HG02938 (cell line): Measurements from ENCODE around the gene DGCR2.
"Not testable (repeated sequence)": the region's sequence is repeated elsewhere in the genome, so short reads cannot be mapped to it uniquely, and the experiment has no call there.

Source experiments
- ATAC-seq: cut with Tn5 transposase; IDR thresholded peaks from one replicate; pipeline ENCODE4 v1.9.1; 2021; ENCODE audit warnings: mild to moderate bottlenecking, moderate library complexity; ENCODE audit not compliant: unreplicated experiment

Gene DGCR2

DNA sequence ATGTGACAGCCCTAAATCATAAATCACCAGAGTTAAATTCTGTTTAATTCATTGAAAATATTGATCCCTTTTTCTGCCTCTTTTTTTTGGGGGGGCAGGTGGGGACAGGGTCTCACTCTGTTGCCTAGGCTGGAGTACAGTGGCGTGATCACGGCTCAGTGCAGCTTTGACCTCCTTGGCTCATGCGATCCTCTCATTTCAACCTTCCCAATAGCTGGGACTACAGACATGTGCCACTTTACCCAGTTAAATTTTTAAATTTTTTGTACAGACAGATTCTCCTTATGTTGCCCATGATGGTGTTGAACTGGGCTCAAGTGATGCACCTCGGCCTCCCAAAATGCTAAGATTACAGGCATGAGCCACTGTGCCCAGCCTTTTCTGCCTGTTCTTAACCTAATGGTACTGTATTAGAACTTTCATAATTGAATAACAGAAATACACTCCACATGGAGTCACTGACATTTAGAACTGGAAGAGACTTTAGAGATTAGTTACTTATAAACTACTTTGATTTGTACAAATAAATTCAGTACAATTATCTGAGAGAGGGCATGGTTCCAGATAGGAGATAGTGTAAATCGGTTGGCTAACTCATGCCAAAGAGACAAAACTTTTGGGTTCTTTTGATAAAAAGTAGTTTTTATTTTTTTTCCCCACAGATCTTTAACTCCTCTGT is 109.8 kb downstream of the DGCR2 start:
- ATAC-seq, result no peak

DNA sequence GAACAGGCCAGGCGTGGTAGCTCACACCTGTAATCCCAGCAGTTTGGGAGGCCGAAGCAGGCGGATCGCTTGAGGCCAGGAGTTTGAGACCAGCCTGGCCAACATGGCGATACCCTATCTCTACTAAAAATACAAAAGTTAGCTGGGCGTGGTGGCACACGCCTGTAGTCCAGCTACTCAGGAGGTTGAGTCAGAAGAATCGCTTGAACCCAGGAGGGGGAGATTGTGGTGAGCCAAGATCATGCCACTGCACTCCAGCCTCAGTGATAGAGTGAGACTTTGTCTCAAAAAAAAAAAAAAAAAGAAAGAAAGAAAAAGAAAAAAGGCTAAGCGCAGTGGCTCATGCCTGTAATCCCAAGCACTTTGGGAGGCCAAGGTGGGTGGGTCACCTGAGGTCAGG is 110.6 kb downstream of the DGCR2 start:
- ATAC-seq, result not testable (repeated sequence)

DNA sequence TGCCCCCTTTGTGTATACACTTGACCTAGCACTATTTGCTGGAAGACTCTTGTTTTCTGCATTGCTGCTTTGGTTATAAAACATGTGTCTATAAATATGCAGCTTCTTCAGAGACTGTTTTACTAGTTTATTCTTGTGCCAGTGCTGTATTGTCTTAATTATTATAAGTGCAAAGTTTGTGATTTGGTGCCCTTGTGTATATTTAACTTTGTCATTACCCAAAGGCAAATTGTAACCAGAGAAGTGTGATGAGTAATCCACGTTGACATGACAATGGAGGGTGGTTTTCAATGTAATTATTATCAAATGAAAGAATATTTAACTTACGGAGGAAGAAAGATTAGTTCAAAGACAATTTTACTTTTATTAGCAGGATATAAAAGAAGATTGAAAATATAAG is 111.1 kb downstream of the DGCR2 start:
- no peak for ATAC-seq

DNA sequence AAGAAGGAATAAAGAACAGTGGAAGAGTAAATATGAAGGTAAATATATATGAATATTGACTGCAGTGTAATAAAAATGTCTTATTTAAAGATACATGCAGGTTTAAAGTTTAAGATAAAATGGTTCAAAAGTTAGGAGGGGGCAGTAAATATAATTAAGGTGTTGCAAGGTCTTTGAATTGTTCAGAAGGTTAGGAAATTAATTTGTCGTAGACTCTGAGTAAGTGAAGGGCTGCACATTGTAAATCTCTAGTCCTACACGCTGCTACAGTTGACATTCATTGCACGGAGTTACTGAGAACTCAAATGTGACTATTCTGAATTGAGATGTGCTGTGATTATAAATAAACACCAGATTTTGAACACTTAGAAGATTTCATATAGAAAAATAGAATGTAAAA is 116.3 kb downstream of the DGCR2 start:
- no peak for ATAC-seq

DNA sequence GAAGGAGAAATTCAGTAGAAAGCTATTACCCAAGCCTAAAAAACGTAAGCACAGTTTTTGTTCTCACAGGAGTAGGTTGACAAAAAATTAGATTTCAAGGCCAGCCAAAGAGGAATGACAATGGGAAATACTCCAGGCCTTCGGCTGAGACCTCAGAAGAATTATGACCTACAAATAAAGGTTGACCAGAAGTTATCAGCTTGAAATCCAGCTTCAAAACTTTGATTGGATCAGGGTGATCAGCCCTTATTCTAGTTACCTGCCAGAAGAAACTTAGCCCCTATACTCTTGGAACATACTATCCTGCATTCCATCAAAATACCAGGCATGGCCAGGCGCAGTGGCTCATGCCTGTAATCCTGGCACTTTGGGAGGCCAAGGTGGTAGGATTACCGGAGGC is 117.7 kb downstream of the DGCR2 start:
- ATAC-seq, result no peak

DNA sequence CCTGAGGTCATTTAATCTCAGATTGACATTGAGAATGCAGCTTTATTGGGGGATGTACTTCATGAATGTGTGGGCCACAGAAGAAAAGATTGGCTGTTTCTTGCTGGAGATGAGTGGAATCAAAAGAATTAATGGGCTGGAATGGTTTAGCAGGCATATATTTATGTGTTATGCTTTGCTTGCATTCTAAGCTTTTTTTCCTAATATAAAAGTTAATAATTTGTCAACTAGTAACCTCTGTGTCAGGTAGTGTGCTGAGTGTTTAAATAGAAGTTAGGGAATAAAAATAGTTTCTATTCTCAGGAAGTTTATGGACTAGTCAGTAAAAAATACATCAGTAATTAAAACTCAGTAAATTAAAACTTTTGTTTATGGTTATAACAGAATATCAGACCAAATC is 118.7 kb downstream of the DGCR2 start:
- ATAC-seq, result no peak

DNA sequence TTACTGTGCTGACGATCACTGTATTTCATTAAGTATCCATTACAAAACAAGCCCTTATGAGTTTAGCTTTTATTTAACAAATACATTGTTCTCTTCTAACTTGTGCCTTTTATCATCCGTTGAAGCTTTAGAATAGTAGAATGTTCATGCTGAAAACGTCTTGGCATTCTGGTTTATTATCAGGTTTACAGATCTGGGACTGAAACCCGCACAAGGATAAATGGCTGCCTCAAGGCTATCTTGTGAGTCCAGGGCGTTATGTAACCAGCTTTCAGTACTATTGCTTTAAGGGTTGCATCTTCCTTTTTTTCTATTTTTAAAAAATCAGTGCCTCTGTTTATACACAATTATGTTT is 119.6 kb downstream of the DGCR2 start:
- no peak for ATAC-seq

DNA sequence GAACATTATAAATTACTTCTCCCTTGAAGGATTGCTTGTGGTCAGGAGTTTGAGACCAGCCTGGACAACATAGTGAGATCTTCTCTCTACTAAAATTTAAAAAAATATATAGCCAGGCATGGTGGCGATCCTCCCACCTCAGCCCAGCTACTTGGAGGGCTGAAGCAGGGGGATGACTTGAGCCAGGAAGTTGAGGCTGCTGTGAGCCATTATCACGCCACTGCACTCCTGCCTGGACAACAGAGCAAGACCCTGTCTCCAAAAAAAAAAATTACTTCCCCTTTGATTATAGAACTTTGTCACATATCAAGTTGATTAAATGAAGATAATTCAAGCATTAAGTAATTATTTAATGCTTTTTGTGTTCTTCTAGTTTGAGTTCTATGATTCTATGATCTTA is 121.0 kb downstream of the DGCR2 start:
- ATAC-seq, result no peak

DNA sequence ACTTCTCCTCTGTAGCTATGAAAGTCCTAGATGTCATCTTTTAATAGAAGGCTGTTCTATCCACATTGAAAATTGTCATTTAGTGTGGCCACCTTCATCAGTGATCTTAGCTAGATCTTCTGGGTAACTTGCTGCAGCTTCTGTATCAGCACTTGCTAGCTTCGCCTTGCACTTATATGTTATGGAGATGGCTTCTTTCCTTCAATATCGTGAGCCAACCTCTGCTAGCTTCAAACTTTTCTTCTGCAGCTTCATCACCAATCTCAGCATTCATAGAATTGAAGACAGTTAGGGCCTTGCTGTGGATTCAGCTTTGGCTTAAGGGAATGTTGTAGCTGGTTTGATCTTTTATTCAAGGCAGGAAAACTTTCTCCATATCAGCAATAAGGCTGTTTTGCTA is 122.1 kb downstream of the DGCR2 start:
- not testable (repeated sequence) for ATAC-seq

DNA sequence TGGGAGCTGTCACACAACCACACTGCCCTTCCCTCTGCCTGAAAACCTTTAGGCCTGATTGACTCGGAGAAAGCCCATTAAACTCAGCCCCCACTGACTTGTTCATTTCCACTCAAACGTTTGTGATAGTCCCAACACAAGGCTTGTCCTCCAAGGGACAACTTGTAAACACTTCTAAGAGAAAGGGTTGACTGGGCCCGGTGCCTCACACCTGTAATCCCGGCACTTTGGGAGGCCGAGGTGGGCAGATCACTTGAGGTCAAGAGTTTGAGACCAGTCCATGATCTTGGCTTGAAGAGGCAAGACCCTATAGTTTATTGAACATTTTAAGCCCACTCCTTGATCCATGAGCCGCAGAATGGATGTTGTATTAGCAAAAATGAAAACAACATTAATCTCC is 122.8 kb downstream of the DGCR2 start:
- ATAC-seq, result no peak

DNA sequence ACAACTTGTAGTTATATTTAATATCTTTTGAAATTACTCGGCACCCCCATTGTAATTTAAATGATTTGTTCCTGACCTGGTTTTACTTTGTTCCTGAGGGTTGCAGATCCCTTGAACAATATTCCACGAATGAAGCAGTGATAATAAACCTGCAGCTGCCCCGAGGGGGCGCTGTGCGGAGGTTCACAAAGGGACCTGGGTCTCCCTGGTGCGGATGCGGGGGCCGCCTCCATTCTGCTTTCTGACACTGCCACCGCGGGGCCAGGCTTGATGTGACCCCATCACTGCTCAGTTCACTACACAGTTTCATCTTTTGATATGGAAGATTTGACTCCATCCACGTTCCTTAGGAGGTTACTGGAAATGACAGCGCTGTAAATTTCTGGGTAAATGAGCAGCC is 123.2 kb downstream of the DGCR2 start:
- no peak for ATAC-seq

DNA sequence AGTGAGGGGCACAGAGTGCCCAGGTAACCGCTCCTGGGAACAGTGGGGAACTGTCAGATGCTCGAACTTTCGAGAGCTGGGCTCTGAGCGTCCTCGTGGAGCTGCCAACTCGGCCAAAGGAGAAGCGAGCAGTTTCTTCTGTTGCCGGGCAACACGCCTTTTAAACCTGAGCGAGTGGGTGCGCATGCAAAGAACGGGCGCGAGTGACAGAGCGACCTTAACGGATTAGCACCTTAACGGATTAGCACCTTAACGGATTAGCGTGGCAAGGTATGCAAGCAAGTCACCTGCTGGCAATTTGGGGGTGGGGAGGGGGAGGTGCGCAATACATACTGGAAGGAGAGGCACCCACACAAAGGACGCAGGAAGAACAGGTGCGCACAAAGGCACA is 124.3 kb downstream of the DGCR2 start:
- ATAC-seq, result no peak

DNA sequence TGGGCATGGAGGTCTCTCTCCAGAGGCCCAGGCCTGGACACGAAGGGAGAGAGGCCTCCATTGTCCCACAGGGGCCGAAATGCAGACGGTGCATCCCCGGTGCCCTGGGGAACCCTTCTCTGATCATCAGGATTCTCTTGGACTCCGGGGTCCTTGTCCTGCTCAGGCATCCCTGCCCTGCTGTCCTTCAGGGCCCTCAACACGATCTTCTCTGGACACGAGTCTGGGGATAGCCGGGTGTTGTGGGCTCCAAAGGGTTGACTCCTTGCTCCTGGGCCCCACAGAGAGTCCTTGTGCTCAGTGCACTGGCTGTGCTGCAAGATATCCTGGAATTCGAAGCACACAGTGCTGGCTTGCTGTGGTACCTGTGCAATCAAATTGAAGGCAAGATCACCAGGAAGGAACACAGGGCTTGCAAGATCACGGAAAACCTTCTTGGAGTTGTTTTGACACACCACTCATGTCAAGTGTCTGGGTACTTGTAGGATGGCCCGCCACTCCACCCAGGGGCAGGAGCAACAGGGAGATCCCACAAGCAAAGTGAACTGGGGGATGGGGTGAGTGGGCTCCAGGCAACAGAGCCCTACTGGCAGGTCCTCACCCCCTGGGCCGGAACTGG is 124.8 kb downstream of the DGCR2 start:
- no peak for ATAC-seq

DNA sequence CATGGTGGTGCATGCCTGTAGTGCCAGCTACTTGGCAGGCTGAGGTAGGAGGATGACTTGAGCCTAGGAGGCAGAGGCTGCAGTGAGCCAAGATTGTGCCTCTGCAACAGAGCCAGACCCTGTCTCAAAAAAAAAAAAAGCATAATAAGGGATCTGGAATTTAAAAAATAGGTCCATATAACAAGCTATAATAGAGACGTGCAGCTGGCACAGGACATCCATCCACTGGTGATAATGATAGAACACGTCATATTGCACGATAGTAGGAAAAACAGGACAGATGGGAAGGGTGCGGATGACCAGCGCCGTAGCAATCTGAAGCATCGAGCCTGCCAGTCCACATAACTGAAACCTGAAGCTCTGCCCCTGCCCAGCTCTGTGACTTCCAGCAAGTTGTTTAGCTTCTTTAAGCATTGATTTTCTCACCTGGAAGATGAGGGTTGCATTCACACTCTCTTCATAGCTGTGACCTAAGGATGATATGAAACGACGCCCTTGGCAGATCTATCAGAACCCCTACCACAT is 125.8 kb downstream of the DGCR2 start:
- ATAC-seq, result no peak

DNA sequence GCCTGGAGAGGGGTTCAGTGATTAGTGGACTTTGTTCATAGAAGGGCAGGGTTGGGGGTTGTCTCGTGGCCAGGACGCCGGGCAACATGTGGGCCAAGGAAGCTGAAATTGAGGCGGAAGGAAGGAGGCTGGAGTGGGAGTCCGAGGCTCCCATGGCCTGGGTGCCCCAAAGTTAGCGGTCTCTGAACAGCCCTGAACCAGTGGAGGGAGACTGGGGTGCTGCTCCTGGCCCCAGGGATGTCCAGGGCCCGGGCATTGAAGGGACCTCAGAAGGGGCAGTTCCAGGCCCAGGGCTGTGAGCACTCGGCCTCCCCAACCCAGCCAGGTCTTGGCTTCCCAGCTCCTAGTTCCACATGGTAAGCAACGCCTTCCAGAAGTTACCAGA is 126.9 kb downstream of the DGCR2 start:
- ATAC-seq, result no peak

DNA sequence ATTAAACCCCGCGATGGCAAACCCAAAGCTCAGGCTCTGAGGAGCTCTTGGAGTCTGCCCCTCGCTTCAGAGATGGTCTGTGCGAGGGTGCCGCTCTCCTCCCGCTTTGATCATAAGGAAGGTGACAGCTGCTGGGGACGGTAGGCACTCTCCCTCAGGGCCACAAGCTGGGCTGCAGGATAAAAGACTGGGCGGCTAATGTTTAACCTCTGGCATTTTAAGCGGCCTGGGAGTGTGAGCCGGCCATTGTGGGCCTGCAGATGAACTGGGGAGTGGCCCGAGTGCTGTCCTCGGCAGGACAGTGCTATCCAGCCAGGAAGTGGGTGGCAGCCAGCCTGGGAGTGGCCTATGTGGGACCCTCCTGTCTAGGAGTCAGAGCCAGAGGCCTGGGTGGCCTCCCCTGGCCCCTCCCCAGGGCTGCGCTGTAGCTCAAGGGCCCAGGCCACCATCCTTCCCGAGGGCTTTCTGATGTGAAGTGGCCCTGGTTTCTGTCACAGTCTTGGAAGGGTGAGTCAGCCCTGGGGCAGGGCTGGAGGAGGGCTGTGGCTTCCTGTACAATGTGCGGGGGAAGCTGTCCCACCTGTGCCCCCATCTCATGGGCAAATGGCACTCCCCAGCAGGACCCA is 127.4 kb downstream of the DGCR2 start:
- no peak for ATAC-seq

DNA sequence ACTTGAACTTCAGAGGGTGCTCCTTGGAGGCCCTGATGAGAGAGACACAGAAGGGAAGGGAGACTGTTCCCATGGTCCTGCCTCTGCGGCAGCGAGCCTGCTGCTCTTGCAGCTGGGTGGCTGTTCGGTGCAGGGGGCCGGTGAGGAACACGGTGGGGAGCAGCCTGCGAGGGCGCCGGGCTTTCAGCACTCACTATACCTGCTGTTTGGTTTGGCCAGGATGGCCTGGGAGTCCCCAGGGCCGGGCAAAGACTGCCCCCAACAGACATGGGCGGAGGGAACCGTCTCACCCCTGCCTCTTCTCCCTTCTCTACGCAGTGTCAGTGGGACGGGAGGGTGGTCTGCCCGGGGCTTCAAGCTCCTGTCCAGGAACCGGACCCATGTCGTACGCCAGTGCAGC is 128.2 kb downstream of the DGCR2 start:
- ATAC-seq, result no peak

DNA sequence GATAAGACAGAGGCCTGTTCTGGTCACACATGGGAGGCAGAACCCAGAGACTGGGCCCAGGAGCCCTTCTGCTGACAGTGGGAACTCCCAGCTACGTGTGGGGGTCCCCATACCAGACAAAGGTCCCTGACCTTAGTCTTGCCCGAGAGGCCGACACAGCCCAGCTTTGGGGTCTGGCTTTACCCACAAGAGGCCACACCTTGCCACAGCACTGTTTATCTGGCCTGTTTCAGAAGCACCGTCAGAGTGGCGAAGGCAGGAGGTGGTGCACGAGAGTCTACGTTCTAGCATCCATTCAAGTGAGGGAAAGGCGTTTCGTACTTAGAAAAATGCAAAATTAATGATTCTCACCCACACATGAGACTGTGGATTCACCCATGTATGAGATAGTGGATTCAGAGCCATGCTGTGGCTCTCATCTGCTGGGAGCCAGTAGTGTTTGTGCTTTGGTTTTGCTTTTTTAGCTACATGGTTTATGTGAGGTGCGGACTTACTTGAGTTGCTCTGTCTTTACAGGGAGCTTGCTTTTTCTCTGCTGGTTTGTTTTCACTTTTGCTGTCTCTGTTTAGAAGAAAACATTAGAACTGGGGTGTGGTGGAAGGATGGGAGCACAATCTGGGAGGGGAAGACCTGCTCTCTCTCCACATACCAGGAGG is 129.5 kb downstream of the DGCR2 start:
- ATAC-seq, result no peak

DNA sequence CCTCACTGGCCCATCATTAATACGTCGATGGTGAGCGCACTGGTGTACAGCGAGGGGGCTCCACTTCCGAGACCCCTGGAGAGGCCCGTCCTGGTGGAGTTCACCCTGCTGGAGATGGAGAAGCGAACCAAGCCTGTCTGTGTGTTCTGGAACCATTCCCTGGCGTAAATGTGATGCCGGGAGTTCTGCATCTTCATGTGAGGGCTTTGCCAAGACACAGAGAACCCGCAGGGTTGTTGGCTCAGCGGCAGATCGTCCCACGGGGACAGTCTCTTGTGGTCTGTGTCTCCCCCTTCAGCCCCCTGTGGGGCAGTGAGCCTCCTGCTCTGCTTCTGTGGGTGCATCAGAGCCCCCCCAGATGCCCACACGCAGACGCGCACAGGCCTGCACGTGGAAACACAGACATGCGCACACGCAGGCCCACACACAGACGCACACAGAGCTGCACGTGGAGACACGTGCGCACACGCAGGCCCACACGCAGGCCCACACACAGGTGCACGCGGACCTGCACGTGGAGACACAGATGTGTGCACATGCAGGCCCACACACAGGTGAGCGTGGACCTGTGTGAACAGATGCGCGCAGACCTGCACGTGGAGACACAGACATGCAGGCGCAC is 130.3 kb downstream of the DGCR2 start:
- ATAC-seq, result no peak

DNA sequence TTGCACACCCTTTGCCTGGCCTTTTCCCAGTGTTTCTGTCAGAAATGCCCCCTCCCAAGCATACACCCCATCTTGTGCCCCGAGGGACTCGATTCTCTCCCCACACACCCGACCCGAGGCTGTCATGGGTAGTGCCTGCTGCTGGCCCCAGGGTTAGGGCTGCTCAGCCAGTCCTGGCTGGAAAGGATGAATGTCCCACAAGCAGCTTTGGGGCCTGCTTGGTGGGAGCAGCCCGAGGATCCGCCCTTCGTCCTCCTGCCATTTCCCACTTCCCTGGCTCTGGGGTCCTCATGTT is 131.1 kb downstream of the DGCR2 start:
- no peak for ATAC-seq

DNA sequence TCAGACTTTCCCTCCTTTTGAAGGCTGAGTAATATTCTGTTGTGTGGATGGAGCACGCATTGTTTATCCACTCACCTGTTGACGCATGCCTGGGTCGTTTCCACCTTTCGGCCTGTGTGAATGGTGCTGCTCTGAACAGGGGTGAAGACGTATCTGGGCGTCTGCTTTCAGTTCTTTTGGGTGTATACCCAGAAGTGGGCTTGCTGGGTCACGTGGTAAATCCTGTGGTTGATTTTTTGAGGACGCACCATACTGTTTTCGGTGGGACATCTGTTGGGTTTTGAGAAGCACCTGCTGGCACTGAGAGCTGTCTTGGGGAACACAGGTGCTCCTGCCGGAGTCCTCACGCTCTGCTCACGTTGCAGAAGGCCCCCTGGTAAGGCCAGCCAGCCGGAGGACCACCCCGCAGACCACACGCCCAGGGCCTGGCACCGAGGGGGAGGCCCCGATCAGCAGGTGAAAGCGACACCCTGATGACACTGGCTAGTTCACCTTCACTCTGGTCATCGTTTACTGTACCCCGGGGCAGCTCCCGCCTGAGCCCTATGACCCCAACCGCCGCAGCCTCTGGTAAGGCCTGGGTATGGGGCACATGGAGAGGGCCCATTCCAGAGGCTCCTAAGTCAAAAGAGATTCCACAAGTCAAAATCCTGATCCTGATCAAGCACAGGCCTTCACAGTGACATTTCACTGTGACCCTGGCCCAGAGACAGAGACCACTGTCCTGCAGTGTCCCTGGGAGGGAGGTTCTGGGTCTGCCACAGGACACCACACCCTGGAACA is 131.7 kb downstream of the DGCR2 start:
- no peak for ATAC-seq
